H1 (cell line): ENCODE results near the gene FAM120B. TPM values are rescaled to one million over a fixed set of nuclear protein-coding genes. Genes with fewer than 3 reads are reported as not detected.

Experiments
- BACH1 ChIP-seq: IDR thresholded peaks from 2 replicates; pipeline ENCODE4 v1.6.1; 2012; ENCODE audit warnings: low read length, improper control_type of control experiment
- polyA plus RNA-seq, 7 experiments: library from polyadenylated mRNA; depleted of rRNA in 3 of 7; stranded (reverse) in 5 of 7; unstranded in 2 of 7; fragments of >200 nt in 5 of 7; fragments of 200-250 nt in 2 of 7; gene quantifications; 1 replicate in 5 of 7; 2 replicates in 1 of 7; 4 replicates in 1 of 7; pipeline versions ENCODE4 v1.2.1 to v1.2.3, GENCODE V29; 2011 to 2013; ENCODE audit warnings: missing spikeins in 2 of 7, mixed read lengths in 2 of 7
- total RNA-seq: library from RNA; stranded (reverse); fragmentation: NEBNext Ultra II Directional; extraction: Animal tissue kit (Norgen Biotek cat#: 25700); gene quantifications from 2 replicates; pipeline ENCODE4 v1.2.1, GENCODE V29; 2021
- TF ChIP-seq, protein P1 (sequence below): IDR thresholded peaks from 2 replicates; pipeline ENCODE4 v1.6.1; 2012; ENCODE audit warnings: inconsistent platforms

The FAM120B gene
- total and polyA plus RNA-seq, 2 of the 8 experiments (the other 6 are each of a cell fraction or from before 2014, with no cell fraction given): 5.1 to 12.5 TPM

DNA sequence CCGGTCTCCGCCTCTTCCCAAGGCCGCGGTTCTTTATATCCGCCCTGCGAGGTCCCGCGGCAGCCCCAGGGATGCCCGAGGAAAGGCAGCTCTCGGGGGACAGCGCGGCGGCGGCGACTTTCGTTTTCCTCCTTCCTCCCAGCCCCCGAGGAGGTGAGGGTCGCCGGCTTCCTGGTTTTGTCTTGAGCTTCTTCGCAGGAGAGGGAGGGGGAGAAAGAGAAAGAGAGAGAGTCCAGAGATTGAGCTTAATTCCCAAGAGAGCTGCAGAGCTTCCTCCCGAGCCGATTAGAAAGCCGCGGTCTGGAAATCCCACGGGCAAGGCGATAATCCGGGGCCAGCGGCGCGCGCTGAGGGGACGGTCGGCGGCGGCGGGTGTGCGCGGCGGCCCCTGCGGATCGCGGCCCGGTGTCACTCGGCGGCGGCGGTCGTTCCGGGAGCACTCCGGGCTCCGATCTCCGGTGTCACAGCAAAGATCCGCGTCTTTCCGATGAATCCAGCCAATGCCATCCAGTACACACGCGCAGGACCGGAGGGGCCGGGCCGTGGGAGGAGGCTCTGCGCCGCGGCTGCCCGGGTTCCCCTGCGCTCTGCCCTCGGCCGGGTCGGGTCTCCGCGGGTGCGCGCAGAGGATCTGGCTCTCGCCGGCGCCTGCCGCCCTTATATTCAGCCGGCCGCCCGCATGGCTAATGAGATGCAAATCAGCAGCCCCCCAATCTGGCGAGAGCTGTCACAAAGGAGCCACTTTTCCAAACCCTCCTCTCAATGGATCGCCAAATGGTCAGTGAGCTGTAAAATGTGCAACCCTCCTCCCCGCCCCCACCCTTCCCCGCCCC, 16.0 kb upstream of the FAM120B start, which contains the start of gene DLL1 (continued):
- no peak for TF ChIP-seq BACH1
- TF ChIP-seq, protein P1, sequence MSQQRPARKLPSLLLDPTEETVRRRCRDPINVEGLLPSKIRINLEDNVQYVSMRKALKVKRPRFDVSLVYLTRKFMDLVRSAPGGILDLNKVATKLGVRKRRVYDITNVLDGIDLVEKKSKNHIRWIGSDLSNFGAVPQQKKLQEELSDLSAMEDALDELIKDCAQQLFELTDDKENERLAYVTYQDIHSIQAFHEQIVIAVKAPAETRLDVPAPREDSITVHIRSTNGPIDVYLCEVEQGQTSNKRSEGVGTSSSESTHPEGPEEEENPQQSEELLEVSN: peak; percentile 34; the same call in 1 of the 2 replicates
